NT2/D1 (cell line): ENCODE results near the gene IL10RB.

ENCODE experiments used
- DNase-seq: peaks from one replicate; pipeline ENCODE4 v3.0.0-alpha.2; 2011; ENCODE audit warnings: low read depth, low spot score
- H3K27me3 ChIP-seq: 2 replicates; pipeline ENCODE4 v1.6.0; 2011; ENCODE audit warnings: mild to moderate bottlenecking; ENCODE audit not compliant: insufficient read length, insufficient read depth
- H3K36me3 ChIP-seq: 2 replicates; pipeline ENCODE4 v1.6.1; 2011; ENCODE audit warnings: mild to moderate bottlenecking, low read length, mixed read lengths; ENCODE audit not compliant: insufficient read depth, insufficient read length
- H3K4me1 ChIP-seq: 2 replicates; pipeline ENCODE4 v1.5.1; 2011; ENCODE audit not compliant: insufficient read depth, insufficient read length
- H3K4me3 ChIP-seq: 2 replicates; pipeline ENCODE4 v1.5.1; 2011; ENCODE audit warnings: low read depth; ENCODE audit not compliant: insufficient read length
- H3K9ac ChIP-seq: 2 replicates; pipeline ENCODE4 v1.6.0; 2011; ENCODE audit warnings: low read depth; ENCODE audit not compliant: insufficient read length
- H3K9me3 ChIP-seq: 2 replicates; pipeline ENCODE4 v1.5.1; 2011; ENCODE audit warnings: mild to moderate bottlenecking, low read length; ENCODE audit not compliant: insufficient read depth
- SUZ12 ChIP-seq: IDR thresholded peaks from 2 replicates; pipeline ENCODE4 v1.6.1; 2011; ENCODE audit not compliant: insufficient read length, insufficient read depth; ENCODE audit errors: extremely low read depth
- YY1 ChIP-seq: IDR thresholded peaks from 2 replicates; pipeline ENCODE4 v1.6.1; 2011; ENCODE audit not compliant: insufficient read length, insufficient read depth
- ZNF274 ChIP-seq: IDR thresholded peaks from 2 replicates; pipeline ENCODE4 v1.6.1; 2011; ENCODE audit warnings: mild to moderate bottlenecking, low read depth, low read length

IL10RB gene

DNA sequence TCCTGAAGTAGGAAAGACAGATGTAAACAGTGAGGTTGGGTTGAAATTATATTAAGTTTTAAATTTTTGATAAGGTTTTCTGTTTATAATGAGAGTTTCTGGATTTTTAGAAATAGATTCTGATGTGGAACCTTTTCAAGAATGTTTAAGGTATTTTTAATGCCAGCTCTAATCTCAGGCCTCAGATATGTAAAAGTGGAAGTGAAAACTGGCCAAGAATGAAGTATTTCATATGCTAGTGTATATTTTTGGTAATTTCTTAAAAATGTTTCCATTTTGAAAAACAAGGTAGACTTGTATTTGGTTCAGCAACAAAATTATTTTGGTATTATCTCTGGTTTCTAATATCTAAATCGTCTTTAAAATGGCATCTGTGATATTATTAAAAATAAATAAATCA is 73.0 kb downstream of the IL10RB start:
- Histone ChIP-seq H3K4me3 (no peak overlapping the region), H3K27me3 (no peaks in the 10 kb centered on the region), H3K9me3 (no peaks in the 10 kb centered on the region), H3K36me3 (peaks cover 62% of the 10 kb centered on the region), H3K4me1 (no peaks in the 10 kb centered on the region), H3K9ac (no peak overlapping the region)
- DNase-seq: no peak
- TF ChIP-seq YY1: no peak
- no peak for TF ChIP-seq ZNF274
- TF ChIP-seq SUZ12: no peak

- no peak for DNase-seq
- TF ChIP-seq ZNF274 (no peak), YY1 (no peak), SUZ12 (no peak)
- Histone ChIP-seq H3K4me1 (no peaks in the 10 kb centered on the region), H3K27me3 (no peaks in the 10 kb centered on the region), H3K36me3 (peaks cover 61% of the 10 kb centered on the region), H3K9ac (no peak overlapping the region), H3K9me3 (no peaks in the 10 kb centered on the region), H3K4me3 (no peak overlapping the region)
Measured at GRCh38 chr21:33339918-33340317, 73.8 kb downstream of the IL10RB start.

DNA sequence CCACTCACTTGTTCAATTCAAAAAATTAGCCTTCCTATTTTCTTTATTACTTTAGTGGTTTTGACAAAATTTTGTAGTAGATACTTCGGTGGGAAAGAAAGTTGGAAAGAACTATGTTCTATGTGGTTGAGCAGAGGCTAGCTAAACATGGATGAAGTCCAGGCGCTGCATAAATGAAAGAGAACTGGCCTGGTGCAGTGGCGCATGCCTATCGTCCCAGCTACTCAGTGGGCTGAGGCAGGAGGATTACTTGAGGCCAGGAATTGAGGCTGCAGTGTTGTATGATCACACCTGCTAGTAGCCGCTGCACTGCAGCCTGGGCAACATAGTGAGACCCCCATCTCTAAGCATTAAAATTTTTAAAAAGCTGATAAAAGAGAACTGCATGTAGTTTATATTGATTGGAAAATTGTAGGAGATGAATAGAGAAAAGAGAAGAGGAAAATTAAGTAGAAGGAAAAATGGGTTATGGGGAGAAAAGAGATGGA is 79.6 kb downstream of the IL10RB start:
- H3K27me3 ChIP-seq: no peaks in the 10 kb centered on the region
- no peak overlapping the region for H3K4me3 ChIP-seq
- TF ChIP-seq SUZ12: no peak
- TF ChIP-seq YY1: no peak
- TF ChIP-seq ZNF274: no peak
- DNase-seq: no peak
- H3K9me3 ChIP-seq: no peaks in the 10 kb centered on the region
- H3K4me1 ChIP-seq: no peaks in the 10 kb centered on the region
- H3K9ac ChIP-seq: no peak overlapping the region
- H3K36me3 ChIP-seq: peaks cover 87% of the 10 kb centered on the region
